HEK293T (cell line): ENCODE measurements around the gene DIAPH3.

Experiments used
- ARNT ChIP-seq: fragments of 450-650 bp; IDR thresholded peaks from 2 replicates; pipeline ENCODE4 v1.6.1; 2017; ENCODE audit warnings: mild to moderate bottlenecking
- CTBP1 ChIP-seq: fragments of 450-650 bp; IDR thresholded peaks from 2 replicates; pipeline ENCODE4 v1.6.1; 2016; ENCODE audit warnings: borderline replicate concordance
- ELF4 ChIP-seq: fragments of 450-650 bp; IDR thresholded peaks from 2 replicates; pipeline ENCODE4 v1.6.1; 2017; ENCODE audit warnings: antibody characterized with exemption
- FOXA1 ChIP-seq: fragments of 450-650 bp; IDR thresholded peaks from 2 replicates; pipeline ENCODE4 v1.6.1; 2016; ENCODE audit warnings: mild to moderate bottlenecking
- FOXK2 ChIP-seq: fragments of 450-650 bp; IDR thresholded peaks from 2 replicates; pipeline ENCODE4 v1.6.1; 2016; ENCODE audit warnings: mild to moderate bottlenecking
- FOXM1 ChIP-seq: fragments of 450-650 bp; IDR thresholded peaks from 2 replicates; pipeline ENCODE4 v1.6.1; 2017; ENCODE audit warnings: mild to moderate bottlenecking, borderline replicate concordance
- HDGF ChIP-seq: fragments of 450-650 bp; IDR thresholded peaks from 2 replicates; pipeline ENCODE4 v1.6.1; 2017; ENCODE audit warnings: antibody characterized with exemption, borderline replicate concordance
- L3MBTL2 ChIP-seq: fragments of 450-650 bp; conservative IDR thresholded peaks from 2 replicates; pipeline ENCODE4 v1.6.1; 2016; ENCODE audit warnings: mild to moderate bottlenecking
- LEF1 ChIP-seq: fragments of 450-650 bp; IDR thresholded peaks from 2 replicates; pipeline ENCODE4 v1.6.1; 2017; ENCODE audit warnings: mild to moderate bottlenecking, borderline replicate concordance
- NFRKB ChIP-seq: fragments of 450-650 bp; IDR thresholded peaks from 2 replicates; pipeline ENCODE4 v1.6.1; 2016; ENCODE audit warnings: mild to moderate bottlenecking, moderate library complexity
- SP1 ChIP-seq: fragments of 450-650 bp; IDR thresholded peaks from 2 replicates; pipeline ENCODE4 v1.6.1; 2017
- SUZ12 ChIP-seq: fragments of 450-650 bp; IDR thresholded peaks from 2 replicates; pipeline ENCODE4 v1.6.1; 2016; ENCODE audit warnings: mild to moderate bottlenecking
- ZNF384 ChIP-seq: fragments of 450-650 bp; IDR thresholded peaks from 2 replicates; pipeline ENCODE4 v1.6.1; 2016
- TF ChIP-seq, protein P1 (sequence below): fragments of 450-650 bp; IDR thresholded peaks from 2 replicates; pipeline ENCODE4 v1.6.1; 2016

DNA sequence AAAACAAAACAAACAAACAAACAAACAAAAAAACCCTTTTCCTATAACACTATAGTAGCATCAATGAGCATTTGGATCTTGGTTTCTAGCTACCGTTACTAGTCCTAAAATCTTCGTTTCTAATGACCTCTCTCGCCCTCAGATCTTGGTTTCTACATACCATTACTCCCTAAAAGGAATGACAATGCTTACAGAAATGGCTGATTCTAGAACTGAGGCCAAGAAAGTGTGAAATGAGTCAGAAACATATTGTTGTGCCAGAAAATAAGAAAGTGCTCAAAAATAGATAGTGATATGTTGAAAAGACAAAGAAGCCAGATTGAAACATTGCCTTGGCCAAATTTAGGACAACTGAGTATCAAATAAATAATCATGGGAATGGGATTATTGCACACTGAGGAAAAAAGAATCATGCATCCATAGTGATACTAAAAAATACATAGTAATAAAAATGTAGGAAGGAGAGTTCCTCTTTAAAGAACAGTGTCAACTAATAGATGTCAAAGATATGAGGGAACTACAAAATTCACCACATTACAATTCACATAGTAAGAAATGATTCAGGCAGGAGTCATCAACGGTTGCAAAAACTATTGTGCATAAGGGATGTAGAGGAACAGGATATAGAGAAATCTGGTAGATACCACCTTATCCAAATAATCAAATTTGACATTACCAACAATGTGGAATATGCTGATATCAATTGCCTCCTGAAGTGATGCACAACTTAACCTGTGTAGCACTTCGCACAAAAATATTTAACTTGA lies 386.6 kb downstream of the DIAPH3 start:
- TF ChIP-seq HDGF (no peak), SP1 (no peak), FOXK2 (no peak), LEF1 (no peak), CTBP1 (no peak), ARNT (no peak), FOXM1 (no peak), SUZ12 (no peak), NFRKB (no peak), FOXA1 (no peak), ELF4 (no peak), L3MBTL2 (no peak), ZNF384 (no peak)
- TF ChIP-seq, protein P1, sequence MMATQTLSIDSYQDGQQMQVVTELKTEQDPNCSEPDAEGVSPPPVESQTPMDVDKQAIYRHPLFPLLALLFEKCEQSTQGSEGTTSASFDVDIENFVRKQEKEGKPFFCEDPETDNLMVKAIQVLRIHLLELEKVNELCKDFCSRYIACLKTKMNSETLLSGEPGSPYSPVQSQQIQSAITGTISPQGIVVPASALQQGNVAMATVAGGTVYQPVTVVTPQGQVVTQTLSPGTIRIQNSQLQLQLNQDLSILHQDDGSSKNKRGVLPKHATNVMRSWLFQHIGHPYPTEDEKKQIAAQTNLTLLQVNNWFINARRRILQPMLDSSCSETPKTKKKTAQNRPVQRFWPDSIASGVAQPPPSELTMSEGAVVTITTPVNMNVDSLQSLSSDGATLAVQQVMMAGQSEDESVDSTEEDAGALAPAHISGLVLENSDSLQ, result no peak
